HAP-1 (cell line): ENCODE data around the gene ZNF750.

Source experiments
- DNase-seq, 2 experiments: peaks; one replicate each; pipeline ENCODE4 v3.0.0-alpha.2; 2016 to 2020; ENCODE audit warnings: low spot score in 2 of 2
- H3K27me3 ChIP-seq: fragments of 250-450 bp; sonication (Bioruptor Pico); 2 replicates; pipeline ENCODE4 v1.5.1; 2020; ENCODE audit warnings: low read depth, mild to moderate bottlenecking, moderate library complexity
- H3K36me3 ChIP-seq: fragments of 250-450 bp; sonication (Bioruptor Pico); replicated peaks from 2 replicates; pipeline ENCODE4 v1.5.1; 2020; ENCODE audit warnings: mild to moderate bottlenecking
- H3K4me1 ChIP-seq: fragments of 250-450 bp; sonication (Bioruptor Pico); 2 replicates; pipeline ENCODE4 v1.5.1; 2020; ENCODE audit warnings: mild to moderate bottlenecking
- H3K4me3 ChIP-seq: fragments of 250-450 bp; sonication (Bioruptor Pico); 2 replicates; pipeline ENCODE4 v1.5.1; 2020; ENCODE audit warnings: mild to moderate bottlenecking, moderate library complexity
- H3K9me3 ChIP-seq: fragments of 250-450 bp; sonication (Bioruptor Pico); 2 replicates; pipeline ENCODE4 v1.5.1; 2020; ENCODE audit warnings: mild to moderate bottlenecking, moderate library complexity
- in situ Hi-C: fragments of 300-500 bp; cut with MboI; formaldehyde crosslinking; loops from 3 replicates; pipeline ENCODE4 v1.14.3; 2020; ENCODE audit warnings: low sequenced_read_pairs, inconsistent platforms, mixed read lengths

Gene ZNF750

GRCh38 chr17:82839617-82840292 is at the start of gene ZNF750:
Gene ZNF750 (minus strand): TSS chr17:82840022. CDS start chr17:82832454, 7,568 bp downstream.
- Histone ChIP-seq H3K27me3 (no peaks in the 10 kb centered on the region), H3K4me1 (peaks cover 18% of the 10 kb centered on the region), H3K9me3 (no peaks in the 10 kb centered on the region), H3K36me3 (peaks cover 42% of the 10 kb centered on the region), H3K4me3 (no peak within 1 kb of the TSS)
- no peak for DNase-seq
- in situ Hi-C loops, result no loop called here

GRCh38 chr17:82888583-82889495 is 49.0 kb upstream of the ZNF750 start:
- Histone ChIP-seq H3K4me1 (no peaks in the 10 kb centered on the region), H3K27me3 (no peaks in the 10 kb centered on the region), H3K9me3 (no peaks in the 10 kb centered on the region), H3K36me3 (peaks cover 66% of the 10 kb centered on the region), H3K4me3 (no peak overlapping the region)
- no peak for DNase-seq
- in situ Hi-C loops, result no loop called here

- Histone ChIP-seq H3K4me1 (no peaks in the 10 kb centered on the region), H3K27me3 (no peaks in the 10 kb centered on the region), H3K36me3 (peaks cover 69% of the 10 kb centered on the region), H3K4me3 (no peak overlapping the region), H3K9me3 (no peaks in the 10 kb centered on the region)
- in situ Hi-C loops, result no loop called here
- no peak for DNase-seq
Measured at GRCh38 chr17:82887255-82888164, 47.7 kb upstream of the ZNF750 start.

GRCh38 chr17:82884970-82885353 is 45.1 kb upstream of the ZNF750 start:
- in situ Hi-C loops, result no loop called here
- no peaks in the 10 kb centered on the region for H3K4me1 ChIP-seq

DNA sequence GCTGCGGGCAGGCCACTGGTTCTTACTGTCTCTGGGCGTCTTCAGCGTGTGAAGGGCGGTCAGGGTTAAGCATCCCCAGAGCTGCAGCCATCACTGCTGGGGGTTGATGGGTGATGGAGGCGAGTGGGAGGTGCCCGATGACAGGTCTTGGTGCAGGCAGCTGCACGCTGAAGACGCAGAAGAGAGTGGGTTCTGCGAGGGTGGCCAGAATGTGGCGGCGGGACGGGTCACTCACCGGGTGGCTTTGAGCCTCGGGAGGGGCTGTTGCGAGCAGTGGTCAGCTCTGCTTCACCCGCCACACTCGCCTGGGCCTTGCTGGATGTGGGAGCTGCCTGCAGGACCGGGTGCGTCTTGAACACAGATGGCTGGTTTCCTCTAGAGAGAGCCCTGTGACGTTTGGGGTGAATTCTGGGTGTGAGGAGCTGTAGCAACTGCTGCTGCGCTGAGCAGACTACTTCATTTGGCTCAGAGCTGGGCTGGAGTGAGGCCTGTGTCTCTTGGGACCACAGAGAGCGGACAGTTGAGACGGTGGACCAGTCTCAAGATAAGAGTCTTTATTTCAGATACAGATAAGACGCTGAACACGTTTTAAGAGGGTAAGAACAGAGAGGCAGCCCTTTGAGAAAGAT is 44.6 kb upstream of the ZNF750 start:
- Histone ChIP-seq H3K36me3 (peaks cover 42% of the 10 kb centered on the region), H3K4me3 (no peak overlapping the region), H3K27me3 (no peaks in the 10 kb centered on the region), H3K4me1 (no peaks in the 10 kb centered on the region), H3K9me3 (no peaks in the 10 kb centered on the region)
- in situ Hi-C loops, result no loop called here
- DNase-seq, result no peak

More at GRCh38 chr17:82884970-82885353, 45.1 kb upstream of the ZNF750 start:
- DNase-seq, result no peak
- Histone ChIP-seq H3K4me3 (no peak overlapping the region), H3K27me3 (no peaks in the 10 kb centered on the region), H3K9me3 (no peaks in the 10 kb centered on the region), H3K36me3 (peaks cover 46% of the 10 kb centered on the region)

DNA sequence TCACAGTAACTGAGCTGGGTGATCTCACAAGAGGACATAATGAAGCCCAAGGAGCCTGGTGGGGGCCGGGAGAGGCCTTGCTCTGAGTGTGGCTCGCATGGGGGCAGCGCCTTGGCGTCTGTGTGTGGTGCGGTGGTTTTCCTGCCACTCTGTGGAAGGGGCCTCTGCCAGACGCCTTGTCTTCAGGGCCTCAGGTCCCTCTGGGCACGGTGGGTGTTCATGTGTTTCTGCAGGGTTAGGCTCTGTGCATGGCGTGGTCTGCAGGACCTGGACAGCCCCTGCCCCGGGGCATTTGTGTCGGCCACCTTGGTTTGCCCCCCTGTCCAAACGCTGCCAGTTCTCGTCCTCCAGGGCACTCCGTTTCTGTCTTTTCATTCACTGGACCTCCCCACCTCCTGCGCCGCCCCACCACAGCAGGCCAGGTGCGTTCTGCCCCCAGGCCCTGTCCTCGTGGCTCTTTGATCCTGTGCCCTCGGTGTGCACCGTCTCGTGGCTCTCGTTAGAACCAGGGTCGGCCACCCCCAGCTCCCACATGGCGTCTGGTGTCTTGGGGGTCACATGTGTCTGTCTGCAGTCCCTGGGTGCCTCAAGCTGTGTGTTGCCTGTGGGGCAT is 43.7 kb upstream of the ZNF750 start:
- Histone ChIP-seq H3K9me3 (no peaks in the 10 kb centered on the region), H3K4me1 (no peaks in the 10 kb centered on the region), H3K27me3 (no peaks in the 10 kb centered on the region), H3K36me3 (peaks cover 43% of the 10 kb centered on the region), H3K4me3 (no peak overlapping the region)
- no peak for DNase-seq
- in situ Hi-C loops, result no loop called here

DNA sequence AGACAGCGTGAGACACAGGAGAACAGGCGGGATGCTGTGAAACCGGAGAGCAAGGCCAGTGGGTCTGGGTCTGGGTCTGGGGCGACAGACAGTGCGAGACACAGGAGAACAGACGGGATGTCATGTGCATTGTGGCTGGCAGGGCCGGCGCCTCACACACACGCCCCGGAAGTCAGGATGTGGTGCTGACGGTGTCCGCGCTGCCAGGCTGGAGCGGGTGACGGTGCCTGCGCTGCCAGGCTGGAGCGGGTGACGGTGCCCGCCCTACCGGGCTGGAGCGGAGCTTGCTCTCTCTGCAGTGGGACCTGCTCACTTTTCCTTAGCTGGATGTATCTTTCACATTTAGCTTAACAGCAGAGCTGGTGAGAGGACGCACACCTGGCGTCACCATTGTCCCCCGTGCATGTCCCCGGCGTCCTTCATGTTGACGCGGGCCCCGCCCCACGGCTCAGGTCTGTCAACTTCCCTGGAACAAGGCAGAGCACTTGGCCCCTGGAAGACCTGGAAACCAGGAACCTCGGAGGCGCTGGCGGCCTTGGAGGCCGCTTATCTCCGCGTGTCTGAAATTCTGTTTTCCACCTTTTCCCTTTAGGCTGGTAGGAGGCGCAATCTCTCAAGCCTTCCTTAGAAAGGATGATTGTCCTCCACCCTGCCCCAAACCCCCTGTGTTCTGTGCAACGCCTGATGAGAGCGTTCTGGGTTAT is 43.0 kb upstream of the ZNF750 start:
- H3K4me3 ChIP-seq, result no peak overlapping the region
- H3K4me1 ChIP-seq, result no peaks in the 10 kb centered on the region
- H3K9me3 ChIP-seq, result no peaks in the 10 kb centered on the region
- in situ Hi-C loops, result no loop called here
- no peak for DNase-seq
- H3K27me3 ChIP-seq, result no peaks in the 10 kb centered on the region
- peaks cover 48% of the 10 kb centered on the region for H3K36me3 ChIP-seq

DNA sequence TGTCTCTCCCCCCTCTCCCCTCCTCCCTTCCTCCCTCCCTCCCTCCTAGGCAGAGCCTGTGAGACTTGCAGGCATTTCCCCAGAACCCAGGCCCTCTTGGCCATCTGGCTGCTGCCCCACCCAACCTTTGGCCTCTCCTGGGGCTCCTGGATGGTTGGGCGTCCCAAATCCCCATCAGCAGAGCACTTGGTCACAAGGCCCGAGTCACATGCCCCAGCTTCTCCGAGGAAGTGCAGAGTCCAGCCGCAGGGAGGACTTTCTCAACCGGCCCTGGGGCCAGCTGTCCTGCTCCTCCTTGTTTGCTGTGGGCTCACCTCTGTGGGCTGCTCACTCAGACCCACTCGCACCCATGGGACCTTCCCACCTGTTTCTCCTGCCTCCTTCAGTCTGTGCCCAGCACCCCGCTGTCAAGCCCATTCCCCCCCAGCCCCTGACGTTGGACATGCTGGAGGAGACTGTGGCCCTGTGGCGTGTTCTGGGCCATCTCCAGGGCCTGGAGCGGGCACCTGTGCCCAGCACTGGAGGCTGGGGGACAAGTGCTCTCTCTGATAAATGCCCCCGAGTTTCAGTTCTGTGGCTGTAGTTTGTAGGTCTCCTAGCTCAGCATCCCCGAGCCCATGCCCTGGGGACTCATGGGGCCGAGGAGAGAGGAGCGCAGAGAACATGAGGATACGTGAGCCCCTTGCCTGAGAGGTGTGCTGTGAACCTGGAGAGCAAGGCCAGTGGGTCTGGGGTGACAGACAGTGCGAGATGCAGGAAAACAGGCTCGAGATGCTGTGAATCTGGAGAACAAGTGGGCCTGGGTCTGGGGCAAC is 42.3 kb upstream of the ZNF750 start:
- in situ Hi-C loops, result no loop called here
- Histone ChIP-seq H3K9me3 (no peaks in the 10 kb centered on the region), H3K4me3 (no peak overlapping the region), H3K4me1 (no peaks in the 10 kb centered on the region), H3K36me3 (peaks cover 40% of the 10 kb centered on the region), H3K27me3 (no peaks in the 10 kb centered on the region)
- DNase-seq, result no peak

DNA sequence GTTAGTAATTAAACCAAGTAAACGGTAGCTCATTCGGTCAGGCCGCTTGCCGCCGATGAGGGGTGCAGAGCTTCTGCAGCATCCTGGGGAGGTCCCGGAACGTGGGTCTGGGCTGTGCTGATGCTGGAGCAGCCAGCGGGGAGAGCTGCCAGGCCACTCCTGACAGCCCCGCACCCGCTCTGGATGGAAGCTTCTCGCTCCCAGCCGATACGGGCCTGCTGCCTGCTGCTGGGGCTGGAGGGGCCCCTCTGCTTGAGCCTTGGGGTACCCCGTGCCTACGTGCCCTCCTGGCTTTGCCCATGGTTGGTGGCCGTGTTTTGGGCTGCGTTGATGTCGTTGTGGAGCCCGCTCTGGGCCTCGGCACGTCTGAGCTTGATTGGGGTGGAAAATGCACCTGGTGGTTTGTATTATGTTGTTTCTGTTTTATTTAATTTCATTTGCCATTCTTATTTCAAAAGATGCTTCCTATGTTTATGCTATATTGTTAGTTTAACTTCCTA is 41.6 kb upstream of the ZNF750 start:
- Histone ChIP-seq H3K4me1 (no peaks in the 10 kb centered on the region), H3K36me3 (peaks cover 43% of the 10 kb centered on the region), H3K9me3 (no peaks in the 10 kb centered on the region), H3K4me3 (no peak overlapping the region), H3K27me3 (no peaks in the 10 kb centered on the region)
- in situ Hi-C loops, result no loop called here
- no peak for DNase-seq

- no peak for DNase-seq
- H3K9me3 ChIP-seq, result no peaks in the 10 kb centered on the region
- H3K4me1 ChIP-seq, result no peaks in the 10 kb centered on the region
- in situ Hi-C loops, result no loop called here
- H3K27me3 ChIP-seq, result no peaks in the 10 kb centered on the region
- peaks cover 44% of the 10 kb centered on the region for H3K36me3 ChIP-seq
- no peak overlapping the region for H3K4me3 ChIP-seq
Measured at GRCh38 chr17:82880620-82881323, 41.0 kb upstream of the ZNF750 start.

DNA sequence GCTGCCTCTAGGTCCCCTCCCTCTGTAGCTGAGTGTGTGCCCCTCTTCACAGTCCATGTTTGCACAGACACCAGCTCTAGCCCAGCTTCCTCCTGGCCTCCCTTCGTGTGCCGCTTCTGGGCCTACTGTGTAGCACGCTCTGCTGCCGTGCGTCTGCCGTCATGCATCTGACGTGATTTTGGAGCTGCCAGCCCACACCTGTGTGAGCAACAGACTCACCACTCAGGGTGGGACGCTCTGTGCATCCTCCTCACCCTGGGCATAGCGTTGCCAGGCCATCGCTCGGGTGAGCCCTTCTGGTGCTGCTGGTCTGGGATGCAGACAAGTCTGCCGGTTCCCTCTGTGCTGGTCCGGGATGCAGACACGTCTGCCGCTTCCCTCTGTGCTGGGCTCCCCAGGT is 39.4 kb upstream of the ZNF750 start:
- in situ Hi-C loops, result no loop called here
- Histone ChIP-seq H3K4me1 (no peaks in the 10 kb centered on the region), H3K9me3 (no peaks in the 10 kb centered on the region), H3K4me3 (no peak overlapping the region), H3K27me3 (no peaks in the 10 kb centered on the region), H3K36me3 (peaks cover 35% of the 10 kb centered on the region)
- no peak for DNase-seq
